GM12872 (cell line): ENCODE results near the gene C10orf120.

Experiments
- CTCF ChIP-seq: IDR thresholded peaks from 3 replicates; pipeline ENCODE4 v1.5.1; 2011; ENCODE audit warnings: low read depth, mild to moderate bottlenecking, low read length, moderate library complexity; ENCODE audit not compliant: insufficient read depth

C10orf120 gene

GRCh38 chr10:122659651-122660050 is 40.0 kb downstream of the C10orf120 start:
- TF ChIP-seq CTCF: no peak

- no peak for TF ChIP-seq CTCF
Measured at GRCh38 chr10:122659126-122659525, 40.5 kb downstream of the C10orf120 start.

DNA sequence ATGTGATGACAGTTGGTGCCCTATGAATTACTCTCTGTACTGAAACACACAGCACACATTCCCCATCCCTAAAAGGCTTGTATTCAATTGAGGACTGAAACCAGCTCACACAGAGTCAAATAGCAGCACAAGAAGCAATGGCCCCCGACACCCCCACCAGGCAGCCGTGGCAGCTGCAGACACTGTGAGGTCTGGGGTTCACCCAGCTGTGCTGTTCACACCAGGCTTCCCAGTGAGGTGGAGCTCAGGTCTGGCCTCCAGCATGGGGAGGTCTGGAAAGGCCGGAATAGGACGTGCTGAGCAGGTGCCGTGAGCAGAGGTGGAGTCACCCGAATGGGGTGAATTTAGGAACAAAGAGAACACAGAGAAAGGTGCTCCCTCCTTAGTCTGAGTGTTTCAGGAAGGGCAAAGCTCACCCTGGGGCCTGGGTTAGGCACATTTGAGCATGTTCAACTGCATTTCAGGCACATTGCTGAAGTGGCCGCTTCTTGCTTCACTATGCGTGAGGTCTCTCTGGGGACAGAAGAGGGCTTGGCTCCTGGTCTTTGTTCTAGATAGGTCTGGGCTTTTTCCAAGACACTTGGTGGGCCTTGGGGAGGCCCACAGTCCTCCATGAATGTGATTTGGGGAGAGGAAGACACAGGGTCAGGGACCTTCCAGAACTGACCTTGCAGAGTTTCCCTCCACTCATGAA is 41.1 kb downstream of the C10orf120 start:
- no peak for TF ChIP-seq CTCF

- no peak for TF ChIP-seq CTCF
Measured at GRCh38 chr10:122657729-122658128, 41.9 kb downstream of the C10orf120 start.

DNA sequence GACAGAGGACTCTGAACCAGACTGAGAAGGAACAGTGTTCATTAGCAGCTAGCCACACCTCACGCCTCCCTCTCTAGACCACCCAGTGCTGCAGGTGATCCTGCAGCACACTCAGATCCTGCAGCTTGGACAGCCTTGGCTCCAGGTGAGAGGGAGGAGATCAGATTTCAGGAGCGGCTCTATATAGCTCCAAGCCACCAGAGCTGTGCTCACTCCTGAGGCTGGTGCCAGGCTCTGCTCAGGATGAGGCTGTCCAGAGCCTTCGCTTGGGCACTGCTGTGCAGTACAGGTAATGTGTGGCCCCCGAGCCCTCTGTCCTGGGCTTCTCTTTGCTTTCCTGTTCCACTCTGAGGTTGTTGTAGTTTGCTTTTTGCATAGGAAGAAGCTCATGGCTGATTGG is 42.4 kb downstream of the C10orf120 start:
- TF ChIP-seq CTCF: no peak

- TF ChIP-seq CTCF: no peak
Measured at GRCh38 chr10:122656741-122657140, 42.9 kb downstream of the C10orf120 start.

GRCh38 chr10:122656308-122656705 is 43.3 kb downstream of the C10orf120 start:
- TF ChIP-seq CTCF: no peak
